Glomerular endothelial cell (primary cell): ENCODE results near the gene ARID1B. TPM values are rescaled to one million over a fixed set of nuclear protein-coding genes. Genes with fewer than 3 reads are reported as not detected.

Experiments used
- DNase-seq: peaks from one replicate; pipeline ENCODE4 v3.0.0-alpha.2; 2011; ENCODE audit warnings: low read depth, low spot score; ENCODE audit errors: extremely low read depth
- total RNA-seq: library from RNA; depleted of rRNA; stranded (reverse); fragments of >200 nt; gene quantifications from 2 replicates; pipeline ENCODE4 v1.2.3, GENCODE V29; 2015

ARID1B gene
- total RNA-seq, 1 donor from 2014 or later: 72.3 TPM

- no peak for DNase-seq
These were observed 236.6 kb downstream of the ARID1B start for GRCh38 chr6:157013649-157014304.

GRCh38 chr6:157014871-157015270 lies 237.7 kb downstream of the ARID1B start:
- no peak for DNase-seq

GRCh38 chr6:157017022-157017421 lies 239.8 kb downstream of the ARID1B start:
- DNase-seq: no peak

GRCh38 chr6:157017861-157018260 lies 240.7 kb downstream of the ARID1B start:
- no peak for DNase-seq

- no peak for DNase-seq
These were observed 242.0 kb downstream of the ARID1B start for GRCh38 chr6:157019115-157019641.

- DNase-seq: no peak
These were observed 242.6 kb downstream of the ARID1B start for GRCh38 chr6:157019733-157020132.

GRCh38 chr6:157020398-157020797 lies 243.2 kb downstream of the ARID1B start:
- no peak for DNase-seq

- DNase-seq: no peak
These were observed 243.7 kb downstream of the ARID1B start for GRCh38 chr6:157020881-157021343.

GRCh38 chr6:157021344-157021992 lies 244.3 kb downstream of the ARID1B start:
- DNase-seq: no peak

GRCh38 chr6:157021993-157022740 lies 245.0 kb downstream of the ARID1B start:
- no peak for DNase-seq

- no peak for DNase-seq
These were observed 246.8 kb downstream of the ARID1B start for GRCh38 chr6:157023958-157024357.

GRCh38 chr6:157024745-157025144 lies 247.6 kb downstream of the ARID1B start:
- DNase-seq: no peak

- no peak for DNase-seq
These were observed 248.3 kb downstream of the ARID1B start for GRCh38 chr6:157025437-157025836.

GRCh38 chr6:157029980-157030690 lies 253.0 kb downstream of the ARID1B start:
- no peak for DNase-seq

- DNase-seq: no peak
These were observed 253.6 kb downstream of the ARID1B start for GRCh38 chr6:157030755-157031154.

GRCh38 chr6:157032923-157033322 lies 255.7 kb downstream of the ARID1B start:
- no peak for DNase-seq

GRCh38 chr6:157033428-157034140 lies 256.4 kb downstream of the ARID1B start:
- DNase-seq: no peak

GRCh38 chr6:157034436-157035230 lies 257.5 kb downstream of the ARID1B start:
- no peak for DNase-seq

- no peak for DNase-seq
These were observed 258.4 kb downstream of the ARID1B start for GRCh38 chr6:157035546-157035945.
